ENCODE results near the gene SEC24D.
A peak's percentile ranks its signal among the peaks of the same experiment; 100 is the strongest.

Gene SEC24D

GRCh38 chr4:118858779-118859178 lies 22.9 kb upstream of the SEC24D start:
- no peak for TF ChIP-seq CTCF (IDR thresholded peaks at IDR 0.05; ENCODE audit: insufficient read depth, low read length, missing control alignments)
- no peak overlapping the region for H3K4me3 ChIP-seq (ENCODE audit: low read depth, low read length)
- DNase-seq (ENCODE audit: low read depth, low spot score), result no peak
- POLR2A ChIA-PET, result no interaction called here
- CTCF ChIA-PET, result interaction anchor here (2.2 kb wide), 1 partner anchor 13 kb away, joined by 9 read pairs; no protein-coding TSS in a partner anchor

- no peak for TF ChIP-seq CTCF (IDR thresholded peaks at IDR 0.05; ENCODE audit: insufficient read depth, low read length, missing control alignments)
- CTCF ChIA-PET, result no interaction called here
- POLR2A ChIA-PET, result no interaction called here
- DNase-seq (ENCODE audit: low read depth, low spot score), result no peak
- no peak overlapping the region for H3K4me3 ChIP-seq (ENCODE audit: low read depth, low read length)
These were observed 21.8 kb upstream of the SEC24D start for GRCh38 chr4:118857760-118858159.

GRCh38 chr4:118850488-118851173 lies 14.7 kb upstream of the SEC24D start:
- peak overlapping the region; percentile 0; the same call in 1 of the 2 replicates for H3K4me3 ChIP-seq (ENCODE audit: low read depth, low read length)
- POLR2A ChIA-PET, result no interaction called here
- no peak for TF ChIP-seq CTCF (IDR thresholded peaks at IDR 0.05; ENCODE audit: insufficient read depth, low read length, missing control alignments)
- CTCF ChIA-PET, result interaction anchor here (1.2 to 7.4 kb wide), 4 partner anchors 10 to 40 kb away, joined by 3 to 66 read pairs (median 6); no protein-coding TSS in a partner anchor
- no peak for DNase-seq (ENCODE audit: low read depth, low spot score)

GRCh38 chr4:118849867-118850487 lies 14.1 kb upstream of the SEC24D start:
- no peak for DNase-seq (ENCODE audit: low read depth, low spot score)
- ChIA-PET POLR2A (no interaction called here), CTCF (interaction anchor here (1.2 to 7.4 kb wide), 3 partner anchors 12 to 41 kb away, joined by 3 to 66 read pairs (median 6); no protein-coding TSS in a partner anchor)
- H3K4me3 ChIP-seq (ENCODE audit: low read depth, low read length), result 0 out of 2 replicates have a peak overlapping the region, but pooled peaks have one; percentile 0
- TF ChIP-seq CTCF (IDR thresholded peaks at IDR 0.05; ENCODE audit: insufficient read depth, low read length, missing control alignments), result no peak

- TF ChIP-seq CTCF (IDR thresholded peaks at IDR 0.05; ENCODE audit: insufficient read depth, low read length, missing control alignments), result no peak
- CTCF ChIA-PET, result no interaction called here
- no peak for DNase-seq (ENCODE audit: low read depth, low spot score)
- POLR2A ChIA-PET, result no interaction called here
- no peak overlapping the region for H3K4me3 ChIP-seq (ENCODE audit: low read depth, low read length)
These were observed 13.0 kb upstream of the SEC24D start for GRCh38 chr4:118848901-118849300.

GRCh38 chr4:118848242-118848641 lies 12.3 kb upstream of the SEC24D start:
- ChIA-PET POLR2A (no interaction called here), CTCF (interaction anchor here (2.8 kb wide), 1 partner anchor 16 kb away, joined by 18 read pairs; no protein-coding TSS in a partner anchor)
- no peak for TF ChIP-seq CTCF (IDR thresholded peaks at IDR 0.05; ENCODE audit: insufficient read depth, low read length, missing control alignments)
- DNase-seq (ENCODE audit: low read depth, low spot score), result no peak
- H3K4me3 ChIP-seq (ENCODE audit: low read depth, low read length), result no peak overlapping the region
